Left colon (tissue), 2 donors: ENCODE data around the gene CCL4. TPM values are rescaled to one million over a fixed set of nuclear protein-coding genes. Genes with fewer than 3 reads are reported as not detected.

Source experiments
- total RNA-seq, 2 donors: library from RNA; stranded (reverse); fragmentation: NEBNext Ultra II Directional; extraction: Animal tissue kit (Norgen Biotek cat#: 25700); gene quantifications; one replicate each; pipeline ENCODE4 v1.2.1, GENCODE V29; 2021
- donor health status: DM: no; HTN: no; CAD: no.
- donor health status: DM: yes; HTN: yes; CAD: no.

The CCL4 gene
- total RNA-seq, 2 donors from 2014 or later: 2.2 to 4.5 TPM

Other genes with a start within 250 kb of the CCL4 start
- not detected for gene HEATR9, start 234.9 kb upstream of the CCL4 start, total RNA-seq
- 1 to 10 TPM; 4.4 to 8.3 TPM for gene CCL5, start 223.5 kb upstream of the CCL4 start, total RNA-seq
- 1 to 10 TPM in 1 of 2 donors, under 1 TPM in 1; 0.36 to 2.1 TPM for gene RDM1, start 173.1 kb upstream of the CCL4 start, total RNA-seq
- gene LYZL6, start 160.1 kb upstream of the CCL4 start, total RNA-seq: not detected
- under 1 TPM in 1 of 2 donors, not detected in 1; 0.25 TPM for gene CCL16, start 122.3 kb upstream of the CCL4 start, total RNA-seq
- 1 to 10 TPM; 2.3 to 4.3 TPM for gene CCL14, start 117.1 kb upstream of the CCL4 start, total RNA-seq
- 10 to 100 TPM; 79.8 to 81.3 TPM for gene CCL15, start 102.3 kb upstream of the CCL4 start, total RNA-seq
- 1 to 10 TPM in 1 of 2 donors, not detected in 1; 3.7 TPM for gene CCL23, start 85.9 kb upstream of the CCL4 start, total RNA-seq
- gene CCL18, start 39.6 kb upstream of the CCL4 start, total RNA-seq: 1 to 10 TPM in 1 of 2 donors, under 1 TPM in 1; 0.85 to 1.2 TPM
- gene CCL3, start 13.7 kb upstream of the CCL4 start, total RNA-seq: 1 to 10 TPM; 2.0 to 4.2 TPM
- gene TBC1D3B, start 72.8 kb downstream of the CCL4 start, total RNA-seq: 1 to 10 TPM; 7.4 to 8.9 TPM
- gene CCL3L1, start 92.9 kb downstream of the CCL4 start, total RNA-seq: under 1 TPM in 1 of 2 donors, not detected in 1; 0.64 TPM
- 1 to 10 TPM in 1 of 2 donors, not detected in 1; 3.0 TPM for gene CCL4L2, start 107.2 kb downstream of the CCL4 start, total RNA-seq
- gene TBC1D3I, start 160.7 kb downstream of the CCL4 start, total RNA-seq: under 1 TPM; 0.22 to 0.70 TPM
- gene TBC1D3G, start 220.1 kb downstream of the CCL4 start, total RNA-seq: not detected